GM12874 (cell line): ENCODE measurements around the gene ANKHD1.
A peak's percentile ranks its signal among the peaks of the same experiment; 100 is the strongest.

Experiments
- CTCF ChIP-seq: IDR thresholded peaks from 2 replicates; pipeline ENCODE4 v1.5.1; 2011; ENCODE audit warnings: low read depth, mild to moderate bottlenecking, control low read depth, low read length, moderate library complexity; ENCODE audit not compliant: insufficient read depth

ANKHD1 gene

GRCh38 chr5:140365941-140366340 is 35.7 kb upstream of the ANKHD1 start:
- TF ChIP-seq CTCF, result no peak

- TF ChIP-seq CTCF, result no peak
Observed at GRCh38 chr5:140366589-140367255, 34.9 kb upstream of the ANKHD1 start.

GRCh38 chr5:140367256-140368013 is 34.2 kb upstream of the ANKHD1 start:
- peak; percentile 24; the same call in 1 of the 2 replicates for TF ChIP-seq CTCF

GRCh38 chr5:140371356-140372151 is 30.1 kb upstream of the ANKHD1 start:
- TF ChIP-seq CTCF, result no peak

- TF ChIP-seq CTCF, result peak; percentile 90
Observed at GRCh38 chr5:140372971-140373487, 28.6 kb upstream of the ANKHD1 start.

- no peak for TF ChIP-seq CTCF
Observed at GRCh38 chr5:140381351-140381750, 20.3 kb upstream of the ANKHD1 start.

- TF ChIP-seq CTCF, result no peak
Observed at GRCh38 chr5:140381972-140382371, 19.7 kb upstream of the ANKHD1 start.
